AG09309 (cell line): ENCODE results near the gene UBE2H.

Experiments
- DNase-seq: peaks from one replicate; pipeline ENCODE4 v3.0.0-alpha.2; 2010; ENCODE audit warnings: low read depth
- H3K4me3 ChIP-seq: 2 replicates; pipeline ENCODE4 v1.5.1; 2011; ENCODE audit warnings: mild to moderate bottlenecking, low read depth, low read length, moderate library complexity; ENCODE audit not compliant: control insufficient read depth
- TF ChIP-seq, protein P1 (sequence below): IDR thresholded peaks from 2 replicates; pipeline ENCODE4 v1.5.1; 2011; ENCODE audit warnings: mild to moderate bottlenecking, low read depth, low read length, inconsistent platforms; ENCODE audit not compliant: insufficient read depth, control insufficient read depth; ENCODE audit errors: missing control alignments

UBE2H gene

DNA sequence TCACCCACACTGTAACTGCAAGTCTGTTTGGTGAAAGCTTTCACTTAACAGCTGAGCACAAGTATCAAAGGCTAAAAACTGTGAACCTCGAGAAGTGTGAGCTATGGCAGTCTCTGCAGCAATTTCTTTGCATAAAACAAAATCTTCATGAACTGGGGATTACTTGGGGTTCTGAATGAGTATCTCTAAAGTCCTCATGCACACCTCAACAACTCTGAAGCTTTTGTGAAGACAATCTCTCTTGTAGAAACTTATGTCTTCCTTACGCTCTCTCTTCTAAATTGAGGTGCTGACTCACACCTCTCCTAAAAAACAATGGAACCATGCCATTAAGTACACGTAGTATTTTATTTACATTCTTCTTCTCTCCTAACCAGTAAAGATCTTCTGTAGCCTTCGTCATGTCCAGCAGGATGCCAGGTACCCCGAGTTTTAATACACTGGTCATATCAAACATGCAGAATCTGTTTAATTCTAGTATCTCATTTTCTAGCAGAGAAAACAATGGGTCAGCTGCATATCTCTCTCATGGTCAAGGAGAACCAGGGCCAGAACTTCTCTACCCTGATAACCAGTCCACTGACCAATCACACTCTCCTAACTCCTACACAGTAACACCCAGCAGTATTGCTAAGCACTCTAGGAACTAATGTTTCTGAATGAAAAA, 76.9 kb downstream of the UBE2H start:
- H3K4me3 ChIP-seq = no peak overlapping the region
- TF ChIP-seq, protein P1, sequence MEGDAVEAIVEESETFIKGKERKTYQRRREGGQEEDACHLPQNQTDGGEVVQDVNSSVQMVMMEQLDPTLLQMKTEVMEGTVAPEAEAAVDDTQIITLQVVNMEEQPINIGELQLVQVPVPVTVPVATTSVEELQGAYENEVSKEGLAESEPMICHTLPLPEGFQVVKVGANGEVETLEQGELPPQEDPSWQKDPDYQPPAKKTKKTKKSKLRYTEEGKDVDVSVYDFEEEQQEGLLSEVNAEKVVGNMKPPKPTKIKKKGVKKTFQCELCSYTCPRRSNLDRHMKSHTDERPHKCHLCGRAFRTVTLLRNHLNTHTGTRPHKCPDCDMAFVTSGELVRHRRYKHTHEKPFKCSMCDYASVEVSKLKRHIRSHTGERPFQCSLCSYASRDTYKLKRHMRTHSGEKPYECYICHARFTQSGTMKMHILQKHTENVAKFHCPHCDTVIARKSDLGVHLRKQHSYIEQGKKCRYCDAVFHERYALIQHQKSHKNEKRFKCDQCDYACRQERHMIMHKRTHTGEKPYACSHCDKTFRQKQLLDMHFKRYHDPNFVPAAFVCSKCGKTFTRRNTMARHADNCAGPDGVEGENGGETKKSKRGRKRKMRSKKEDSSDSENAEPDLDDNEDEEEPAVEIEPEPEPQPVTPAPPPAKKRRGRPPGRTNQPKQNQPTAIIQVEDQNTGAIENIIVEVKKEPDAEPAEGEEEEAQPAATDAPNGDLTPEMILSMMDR = no peak
- DNase-seq = no peak

DNA sequence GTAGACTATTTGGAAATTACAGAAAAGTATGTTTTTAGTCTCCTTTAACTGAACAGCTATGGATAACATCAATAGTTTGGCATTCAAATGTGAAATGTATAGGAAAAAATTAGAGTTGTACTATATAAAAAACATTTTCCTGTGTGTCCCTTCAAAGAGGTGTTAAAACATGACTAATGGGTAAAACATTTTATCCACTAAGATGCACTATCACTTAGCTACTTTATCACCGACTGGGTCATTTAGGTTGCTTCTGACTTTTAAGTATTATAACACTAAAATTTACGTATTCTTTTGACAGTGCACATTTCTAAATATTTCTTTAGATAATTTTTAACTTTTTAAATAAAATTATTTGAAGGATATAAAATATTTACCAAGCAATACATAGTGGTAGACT, 77.6 kb downstream of the UBE2H start:
- TF ChIP-seq, protein P1 = no peak
- H3K4me3 ChIP-seq = no peak overlapping the region
- no peak for DNase-seq

DNA sequence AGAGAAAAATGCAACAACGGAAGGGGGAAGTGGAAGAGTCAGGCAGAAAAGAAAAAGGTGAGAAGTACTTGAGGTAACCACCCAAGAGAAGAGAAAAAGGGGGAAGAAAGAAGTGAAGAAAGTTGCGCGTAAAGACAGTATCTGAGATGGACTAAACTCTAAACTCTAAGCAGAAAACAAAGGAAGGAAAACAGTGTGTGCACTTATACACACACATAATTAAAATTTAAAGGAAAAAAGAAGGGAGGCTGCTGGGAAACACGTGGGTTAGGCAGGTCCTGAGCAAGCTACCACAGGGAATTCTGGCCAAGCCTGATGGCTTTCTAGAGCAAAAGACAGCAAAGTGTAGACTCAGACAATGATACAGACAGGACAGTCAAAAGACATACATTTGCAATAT, 78.0 kb downstream of the UBE2H start:
- TF ChIP-seq, protein P1 = no peak
- H3K4me3 ChIP-seq = no peak overlapping the region
- no peak for DNase-seq

DNA sequence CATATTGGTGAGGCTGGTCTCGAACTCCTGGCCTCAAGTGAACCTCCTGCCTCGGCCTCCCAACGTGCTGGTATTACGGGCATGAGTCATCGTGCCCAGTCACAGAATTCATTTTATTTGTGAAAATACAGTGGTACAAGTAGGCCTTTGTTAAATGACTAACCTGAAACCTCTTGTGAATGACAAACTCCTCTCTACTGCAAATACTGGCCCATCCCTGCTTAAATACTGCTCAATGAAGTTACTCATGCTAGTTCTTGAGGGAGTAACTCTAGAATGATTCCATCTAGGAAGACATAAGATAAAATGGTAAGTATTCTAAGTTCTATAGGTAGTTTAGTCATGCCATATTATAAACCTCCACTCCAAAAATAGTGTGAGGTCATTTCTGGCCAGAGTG, 80.7 kb downstream of the UBE2H start:
- H3K4me3 ChIP-seq = no peak overlapping the region
- TF ChIP-seq, protein P1 = no peak
- DNase-seq = no peak

DNA sequence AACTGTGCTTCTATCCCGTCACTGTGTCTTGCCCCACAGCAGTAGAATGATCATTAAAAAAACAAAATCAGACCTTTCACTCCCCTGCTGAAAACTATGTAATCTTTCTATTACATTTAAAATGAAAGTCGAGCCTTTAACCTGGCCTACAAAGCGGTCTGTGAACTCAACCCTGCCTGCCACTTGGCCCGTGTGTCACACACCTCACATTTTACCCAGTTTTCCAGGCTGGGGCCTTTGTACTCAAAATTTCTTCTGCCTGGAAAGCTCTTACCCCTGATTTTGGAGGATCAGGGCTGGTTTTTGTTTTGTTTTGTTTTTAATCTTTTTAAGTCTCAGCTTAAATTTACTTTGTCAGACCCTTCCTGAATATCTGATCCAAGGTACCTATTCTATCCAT, 82.1 kb downstream of the UBE2H start:
- TF ChIP-seq, protein P1 = no peak
- DNase-seq = no peak
- no peak overlapping the region for H3K4me3 ChIP-seq

DNA sequence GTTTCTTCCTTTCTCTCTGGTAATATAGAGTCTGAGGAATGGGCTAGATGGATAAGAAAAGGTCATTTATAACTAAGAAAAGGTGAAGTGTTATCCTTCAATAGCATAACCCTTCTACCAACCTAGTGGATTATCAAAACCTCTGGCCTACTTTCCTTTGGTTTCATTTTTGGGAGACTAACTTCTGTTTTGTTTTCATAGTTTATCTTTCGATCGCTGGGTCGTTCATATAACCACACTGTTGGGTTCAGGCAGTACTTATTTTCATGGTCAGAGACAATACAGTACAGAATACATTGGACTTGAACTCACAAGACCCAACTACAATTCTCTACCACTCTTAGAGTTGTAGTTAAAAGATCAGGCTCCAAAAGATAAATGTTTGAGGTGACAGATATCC, 86.5 kb downstream of the UBE2H start:
- no peak overlapping the region for H3K4me3 ChIP-seq
- DNase-seq = no peak
- TF ChIP-seq, protein P1 = no peak

DNA sequence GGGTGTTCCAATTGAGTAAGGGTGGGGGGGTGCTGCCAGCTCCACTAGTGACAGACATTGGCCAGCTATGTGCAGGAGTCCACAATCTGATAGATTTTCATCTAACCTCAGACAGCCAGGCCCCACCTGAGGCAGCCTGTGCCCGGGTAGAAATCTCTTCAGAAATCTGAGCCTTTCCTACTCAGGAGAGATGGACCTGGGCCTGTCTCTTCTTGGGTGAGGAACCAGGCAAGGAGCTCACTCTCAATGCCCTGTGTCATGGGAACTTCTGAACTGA, 86.9 kb downstream of the UBE2H start:
- DNase-seq = no peak
- no peak overlapping the region for H3K4me3 ChIP-seq
- TF ChIP-seq, protein P1 = no peak
